ENCODE data around the gene TPO. TPM values are rescaled to one million over a fixed set of nuclear protein-coding genes. Genes with fewer than 3 reads are reported as not detected.

TPO gene
- total RNA-seq, 4 donors from 2014 or later: 0.93 to 4.6 (median 1.3) TPM

DNA sequence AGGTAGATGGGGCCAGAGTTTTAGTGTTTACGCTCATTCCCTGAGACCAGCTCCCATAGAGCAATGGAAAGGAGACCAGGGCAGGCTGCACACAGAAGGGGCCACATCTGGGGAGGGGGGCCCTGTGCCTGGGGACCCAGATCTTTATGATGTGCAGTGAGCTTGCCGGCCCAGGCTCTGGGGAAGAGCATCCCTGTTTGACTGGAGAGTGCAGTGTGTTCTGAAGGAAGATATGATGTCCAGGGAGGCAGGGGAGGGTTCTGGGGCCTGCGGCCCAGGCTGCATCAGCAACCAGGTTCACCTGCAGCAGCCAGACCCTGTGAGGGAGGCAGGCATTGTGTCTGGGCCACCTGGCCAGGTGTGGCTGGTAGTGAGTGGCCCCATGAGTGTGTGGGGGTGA is 13.8 kb downstream of the TPO start:
- no peak overlapping the region for H3K4me3 ChIP-seq

DNA sequence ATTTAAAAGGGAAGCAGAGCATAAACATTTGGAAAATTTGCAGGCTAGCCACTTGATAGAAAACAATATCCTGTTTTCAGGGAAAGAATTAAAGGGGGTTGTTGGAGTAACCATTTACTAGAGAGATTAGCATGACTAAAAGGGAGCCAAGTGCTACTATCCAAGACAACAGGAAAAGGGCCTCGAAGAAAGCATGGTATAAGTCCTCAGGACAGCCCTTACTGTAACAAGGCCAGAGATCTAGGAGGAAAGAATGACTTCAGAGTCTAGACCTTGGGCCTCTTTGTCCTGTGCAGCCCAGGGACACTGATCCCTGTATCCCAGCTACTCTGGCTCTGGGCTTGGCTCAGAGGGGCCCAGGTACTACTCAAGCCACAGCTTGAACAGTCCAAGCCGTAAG is 16.6 kb downstream of the TPO start:
- TF ChIP-seq EP300 (IDR thresholded peaks at IDR 0.05) (no peak), POLR2AphosphoS5 (IDR thresholded peaks at IDR 0.05) (no peak), POLR2A (IDR thresholded peaks at IDR 0.05) (no peak)
- TF ChIP-seq, protein P1, sequence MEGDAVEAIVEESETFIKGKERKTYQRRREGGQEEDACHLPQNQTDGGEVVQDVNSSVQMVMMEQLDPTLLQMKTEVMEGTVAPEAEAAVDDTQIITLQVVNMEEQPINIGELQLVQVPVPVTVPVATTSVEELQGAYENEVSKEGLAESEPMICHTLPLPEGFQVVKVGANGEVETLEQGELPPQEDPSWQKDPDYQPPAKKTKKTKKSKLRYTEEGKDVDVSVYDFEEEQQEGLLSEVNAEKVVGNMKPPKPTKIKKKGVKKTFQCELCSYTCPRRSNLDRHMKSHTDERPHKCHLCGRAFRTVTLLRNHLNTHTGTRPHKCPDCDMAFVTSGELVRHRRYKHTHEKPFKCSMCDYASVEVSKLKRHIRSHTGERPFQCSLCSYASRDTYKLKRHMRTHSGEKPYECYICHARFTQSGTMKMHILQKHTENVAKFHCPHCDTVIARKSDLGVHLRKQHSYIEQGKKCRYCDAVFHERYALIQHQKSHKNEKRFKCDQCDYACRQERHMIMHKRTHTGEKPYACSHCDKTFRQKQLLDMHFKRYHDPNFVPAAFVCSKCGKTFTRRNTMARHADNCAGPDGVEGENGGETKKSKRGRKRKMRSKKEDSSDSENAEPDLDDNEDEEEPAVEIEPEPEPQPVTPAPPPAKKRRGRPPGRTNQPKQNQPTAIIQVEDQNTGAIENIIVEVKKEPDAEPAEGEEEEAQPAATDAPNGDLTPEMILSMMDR (IDR thresholded peaks at IDR 0.05): no peak
- WGBS: 71% methylated on average over 1 of the region's 2 CpGs
- no peak overlapping the region for H3K27ac ChIP-seq

More for the DNA sequence above, 13.8 kb downstream of the TPO start:
- H3K27me3 ChIP-seq: no peaks in the 10 kb centered on the region
- H3K9me3 ChIP-seq: no peaks in the 10 kb centered on the region
- WGBS: 100% methylated on average over 1 of the region's 3 CpGs
- peak in 1 of 2 donors; percentile 38 for DNase-seq (ENCODE audit: low spot score in 2 of 2)
- H3K36me3 ChIP-seq: no peaks in the 10 kb centered on the region
- no peaks in the 10 kb centered on the region for H3K4me1 ChIP-seq
- H3K27ac ChIP-seq: no peak overlapping the region
- TF ChIP-seq, protein P1 (IDR thresholded peaks at IDR 0.05): no peak
- TF ChIP-seq POLR2A (IDR thresholded peaks at IDR 0.05) (no peak), POLR2AphosphoS5 (IDR thresholded peaks at IDR 0.05) (no peak), EP300 (IDR thresholded peaks at IDR 0.05) (no peak)

DNA sequence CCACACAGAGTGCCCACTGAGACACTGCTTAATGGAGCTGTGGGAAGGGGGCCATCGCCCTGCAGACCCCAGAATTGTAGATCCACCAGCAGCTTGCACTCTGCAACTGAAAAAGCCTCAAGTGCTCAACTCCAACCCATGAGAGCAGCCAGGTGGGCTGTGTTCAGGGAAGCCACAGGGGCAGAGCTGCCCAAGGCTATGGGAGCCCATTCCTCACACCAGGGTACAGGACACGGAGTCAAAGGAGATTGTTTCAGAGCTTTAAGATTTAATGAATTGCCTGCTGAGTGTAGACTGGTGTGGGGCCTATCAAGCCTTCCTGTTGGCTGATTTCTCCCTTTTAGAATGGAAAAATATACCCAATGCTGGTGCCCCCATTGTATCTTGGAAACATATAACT is 17.2 kb downstream of the TPO start:
- no peaks in the 10 kb centered on the region for H3K27me3 ChIP-seq
- TF ChIP-seq POLR2A (IDR thresholded peaks at IDR 0.05): no peak
- TF ChIP-seq, protein P1 (IDR thresholded peaks at IDR 0.05): no peak
- TF ChIP-seq EP300 (IDR thresholded peaks at IDR 0.05): no peak
- no peak for TF ChIP-seq POLR2AphosphoS5 (IDR thresholded peaks at IDR 0.05)
- no peaks in the 10 kb centered on the region for H3K36me3 ChIP-seq
- H3K9me3 ChIP-seq: no peaks in the 10 kb centered on the region
- 79% methylated on average over 2 of the region's 2 CpGs for WGBS
- no peak overlapping the region for H3K4me3 ChIP-seq
- H3K4me1 ChIP-seq: no peaks in the 10 kb centered on the region
- H3K27ac ChIP-seq: no peak overlapping the region
- peak in 1 of 2 donors; percentile 48 for DNase-seq (ENCODE audit: low spot score in 2 of 2)

More for the DNA sequence above, 16.6 kb downstream of the TPO start:
- Histone ChIP-seq H3K4me1 (no peaks in the 10 kb centered on the region), H3K36me3 (no peaks in the 10 kb centered on the region), H3K27me3 (no peaks in the 10 kb centered on the region), H3K9me3 (no peaks in the 10 kb centered on the region), H3K4me3 (no peak overlapping the region)
- DNase-seq (ENCODE audit: low spot score in 2 of 2): peak in 1 of 2 donors; percentile 16

DNA sequence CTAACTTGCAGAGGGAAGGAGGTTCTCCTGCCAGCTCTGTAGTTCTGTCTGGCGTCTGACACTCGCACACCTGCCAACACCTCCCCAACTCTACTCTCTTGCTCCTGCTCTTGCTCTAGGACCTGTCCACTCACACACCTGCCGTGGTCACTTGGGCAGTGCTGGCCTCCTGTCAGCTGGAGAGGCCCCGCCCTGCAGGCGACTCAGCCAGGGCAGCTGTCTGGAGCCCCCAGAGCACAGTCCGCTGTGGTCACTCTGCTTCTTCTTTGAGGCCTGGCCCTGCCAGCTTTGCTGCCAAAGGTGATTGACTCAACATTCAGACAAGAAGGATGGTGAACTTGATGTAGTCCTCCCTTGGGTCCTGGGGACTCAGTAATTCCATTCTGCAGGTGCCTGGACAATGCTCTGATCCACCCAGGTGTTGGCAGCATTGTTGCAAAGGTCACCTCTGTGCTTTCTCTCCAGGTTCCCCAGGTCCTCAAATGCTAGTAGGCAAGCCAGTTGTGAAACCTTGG is 18.7 kb downstream of the TPO start:
- Histone ChIP-seq H3K27me3 (no peaks in the 10 kb centered on the region), H3K36me3 (no peaks in the 10 kb centered on the region), H3K9me3 (no peaks in the 10 kb centered on the region), H3K4me1 (no peaks in the 10 kb centered on the region), H3K4me3 (no peak overlapping the region), H3K27ac (no peak overlapping the region)
- WGBS: 83% methylated on average over 6 of the region's 6 CpGs
- TF ChIP-seq EP300 (IDR thresholded peaks at IDR 0.05): no peak
- TF ChIP-seq POLR2A (IDR thresholded peaks at IDR 0.05): no peak
- TF ChIP-seq POLR2AphosphoS5 (IDR thresholded peaks at IDR 0.05): no peak
- TF ChIP-seq, protein P1 (IDR thresholded peaks at IDR 0.05): no peak
- DNase-seq (ENCODE audit: low spot score in 2 of 2): peak in 1 of 2 donors; percentile 58

DNA sequence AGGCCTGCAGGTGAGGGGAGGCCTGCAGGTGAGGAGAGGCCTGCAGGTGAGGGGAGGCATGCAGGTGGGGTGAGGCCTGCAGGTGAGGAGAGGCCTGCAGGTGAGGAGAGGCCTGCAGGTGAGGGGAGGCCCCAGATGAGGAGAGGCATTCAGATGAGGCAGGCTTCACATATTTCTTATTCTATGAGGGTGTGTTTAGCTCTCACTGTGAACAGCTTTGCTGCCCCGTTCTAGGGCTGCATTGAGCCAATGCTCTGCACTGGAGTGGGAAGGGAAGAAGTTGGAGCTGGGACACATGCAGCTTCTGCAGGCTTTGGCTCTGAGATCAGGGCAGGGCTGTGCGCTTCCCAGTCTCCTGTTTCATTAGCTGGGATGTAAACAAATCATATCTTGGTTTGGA is 19.5 kb downstream of the TPO start:
- H3K27me3 ChIP-seq: no peaks in the 10 kb centered on the region
- TF ChIP-seq POLR2A (IDR thresholded peaks at IDR 0.05) (no peak), EP300 (IDR thresholded peaks at IDR 0.05) (no peak), POLR2AphosphoS5 (IDR thresholded peaks at IDR 0.05) (no peak)
- TF ChIP-seq, protein P1 (IDR thresholded peaks at IDR 0.05): no peak
- H3K4me3 ChIP-seq: no peak overlapping the region
- no peaks in the 10 kb centered on the region for H3K36me3 ChIP-seq
- 79% methylated on average over 2 of the region's 2 CpGs for WGBS
- DNase-seq (ENCODE audit: low spot score in 2 of 2): peak in 1 of 2 donors; percentile 9
- no peak overlapping the region for H3K27ac ChIP-seq
- no peaks in the 10 kb centered on the region for H3K9me3 ChIP-seq
- H3K4me1 ChIP-seq: no peaks in the 10 kb centered on the region

Data from suprapubic skin (tissue), 4 donors.